Ishikawa (cell line): ENCODE results near the gene SYNE1.

Experiments used
- CEBPB ChIP-seq: IDR thresholded peaks from 2 replicates; pipeline ENCODE4 v1.6.1; 2012
- CREB1 ChIP-seq: IDR thresholded peaks from 2 replicates; pipeline ENCODE4 v1.6.1; 2012; ENCODE audit warnings: low read depth
- EP300 ChIP-seq: IDR thresholded peaks from 2 replicates; pipeline ENCODE4 v1.6.1; 2012; ENCODE audit warnings: borderline replicate concordance
- FOXM1 ChIP-seq: IDR thresholded peaks from 2 replicates; pipeline ENCODE4 v1.6.1; 2012; ENCODE audit warnings: low read depth, borderline replicate concordance
- RAD21 ChIP-seq: IDR thresholded peaks from 2 replicates; pipeline ENCODE4 v1.6.1; 2012; ENCODE audit warnings: low read depth
- TAF1 ChIP-seq: IDR thresholded peaks from 2 replicates; pipeline ENCODE4 v1.6.1; 2012; ENCODE audit warnings: low read depth, mild to moderate bottlenecking
- TEAD4 ChIP-seq: IDR thresholded peaks from 2 replicates; pipeline ENCODE4 v1.6.1; 2012
- YY1 ChIP-seq: IDR thresholded peaks from 2 replicates; pipeline ENCODE4 v1.6.1; 2012; ENCODE audit warnings: low read depth
- ZBTB7A ChIP-seq: IDR thresholded peaks from 2 replicates; pipeline ENCODE4 v1.6.1; 2012; ENCODE audit warnings: low read depth
- TF ChIP-seq, protein P1 (sequence below): IDR thresholded peaks from 2 replicates; pipeline ENCODE4 v1.6.1; 2012
- TF ChIP-seq, protein P2 (sequence below): IDR thresholded peaks from 2 replicates; pipeline ENCODE4 v1.6.1; 2012; ENCODE audit warnings: low read depth, mild to moderate bottlenecking
- TF ChIP-seq, protein P3 (sequence below): IDR thresholded peaks from 2 replicates; pipeline ENCODE4 v1.6.1; 2012

DNA sequence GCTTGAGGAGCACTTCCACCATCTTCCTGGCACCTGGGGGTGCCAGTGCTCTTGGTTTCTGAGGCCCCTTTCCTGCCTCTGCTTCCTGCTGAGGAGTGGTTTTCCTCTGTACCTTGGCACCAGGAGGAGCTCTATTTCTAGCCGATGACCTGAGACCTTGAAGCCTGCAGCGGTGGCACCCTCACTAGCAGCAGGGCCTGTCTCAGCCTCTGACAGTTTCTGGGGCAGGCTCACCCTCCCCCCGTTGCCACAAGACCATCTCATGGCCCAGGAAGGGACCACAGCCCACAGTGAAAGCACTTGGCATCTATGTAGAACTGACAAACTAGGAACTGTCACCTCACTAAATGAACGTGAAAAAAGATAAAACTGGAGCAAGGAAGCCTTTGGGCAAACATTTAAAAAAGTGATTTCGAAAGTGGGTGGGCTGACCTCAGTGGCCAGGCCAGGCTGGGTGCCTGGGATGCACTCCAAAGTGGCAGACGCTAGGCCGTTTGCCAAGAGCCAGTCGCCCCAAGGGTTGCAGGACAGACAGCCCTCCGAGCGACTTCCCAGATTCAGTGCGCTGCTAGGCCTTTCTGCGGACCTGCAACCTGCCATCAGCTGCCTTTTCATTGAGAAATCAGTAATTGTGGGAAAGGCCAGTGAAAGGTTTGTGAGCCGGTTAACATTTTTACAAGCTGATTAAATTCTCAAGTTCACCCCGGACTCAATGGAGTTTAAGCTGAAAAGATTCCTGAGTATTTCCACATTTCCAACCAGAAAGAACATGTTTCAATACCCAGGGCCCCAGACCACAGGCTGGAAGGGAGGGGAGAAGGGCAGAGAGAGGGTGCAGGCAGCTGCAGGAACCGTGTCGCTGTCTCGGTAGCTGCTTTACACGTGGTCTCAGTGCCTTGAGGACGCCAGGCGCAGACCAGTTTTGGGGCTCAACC, 526.0 kb downstream of the SYNE1 start:
- no peak for TF ChIP-seq CEBPB
- no peak for TF ChIP-seq TAF1
- no peak for TF ChIP-seq EP300
- TF ChIP-seq RAD21 = no peak
- TF ChIP-seq TEAD4 = no peak
- no peak for TF ChIP-seq CREB1
- TF ChIP-seq, protein P1, sequence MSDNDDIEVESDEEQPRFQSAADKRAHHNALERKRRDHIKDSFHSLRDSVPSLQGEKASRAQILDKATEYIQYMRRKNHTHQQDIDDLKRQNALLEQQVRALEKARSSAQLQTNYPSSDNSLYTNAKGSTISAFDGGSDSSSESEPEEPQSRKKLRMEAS = no peak
- no peak for TF ChIP-seq YY1
- TF ChIP-seq, protein P2, sequence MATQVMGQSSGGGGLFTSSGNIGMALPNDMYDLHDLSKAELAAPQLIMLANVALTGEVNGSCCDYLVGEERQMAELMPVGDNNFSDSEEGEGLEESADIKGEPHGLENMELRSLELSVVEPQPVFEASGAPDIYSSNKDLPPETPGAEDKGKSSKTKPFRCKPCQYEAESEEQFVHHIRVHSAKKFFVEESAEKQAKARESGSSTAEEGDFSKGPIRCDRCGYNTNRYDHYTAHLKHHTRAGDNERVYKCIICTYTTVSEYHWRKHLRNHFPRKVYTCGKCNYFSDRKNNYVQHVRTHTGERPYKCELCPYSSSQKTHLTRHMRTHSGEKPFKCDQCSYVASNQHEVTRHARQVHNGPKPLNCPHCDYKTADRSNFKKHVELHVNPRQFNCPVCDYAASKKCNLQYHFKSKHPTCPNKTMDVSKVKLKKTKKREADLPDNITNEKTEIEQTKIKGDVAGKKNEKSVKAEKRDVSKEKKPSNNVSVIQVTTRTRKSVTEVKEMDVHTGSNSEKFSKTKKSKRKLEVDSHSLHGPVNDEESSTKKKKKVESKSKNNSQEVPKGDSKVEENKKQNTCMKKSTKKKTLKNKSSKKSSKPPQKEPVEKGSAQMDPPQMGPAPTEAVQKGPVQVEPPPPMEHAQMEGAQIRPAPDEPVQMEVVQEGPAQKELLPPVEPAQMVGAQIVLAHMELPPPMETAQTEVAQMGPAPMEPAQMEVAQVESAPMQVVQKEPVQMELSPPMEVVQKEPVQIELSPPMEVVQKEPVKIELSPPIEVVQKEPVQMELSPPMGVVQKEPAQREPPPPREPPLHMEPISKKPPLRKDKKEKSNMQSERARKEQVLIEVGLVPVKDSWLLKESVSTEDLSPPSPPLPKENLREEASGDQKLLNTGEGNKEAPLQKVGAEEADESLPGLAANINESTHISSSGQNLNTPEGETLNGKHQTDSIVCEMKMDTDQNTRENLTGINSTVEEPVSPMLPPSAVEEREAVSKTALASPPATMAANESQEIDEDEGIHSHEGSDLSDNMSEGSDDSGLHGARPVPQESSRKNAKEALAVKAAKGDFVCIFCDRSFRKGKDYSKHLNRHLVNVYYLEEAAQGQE = no peak
- no peak for TF ChIP-seq ZBTB7A
- TF ChIP-seq, protein P3, sequence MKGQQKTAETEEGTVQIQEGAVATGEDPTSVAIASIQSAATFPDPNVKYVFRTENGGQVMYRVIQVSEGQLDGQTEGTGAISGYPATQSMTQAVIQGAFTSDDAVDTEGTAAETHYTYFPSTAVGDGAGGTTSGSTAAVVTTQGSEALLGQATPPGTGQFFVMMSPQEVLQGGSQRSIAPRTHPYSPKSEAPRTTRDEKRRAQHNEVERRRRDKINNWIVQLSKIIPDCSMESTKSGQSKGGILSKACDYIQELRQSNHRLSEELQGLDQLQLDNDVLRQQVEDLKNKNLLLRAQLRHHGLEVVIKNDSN = no peak
- no peak for TF ChIP-seq FOXM1
